Measurements from ENCODE around the gene TFIP11.

Gene TFIP11

GRCh38 chr22:26508148-26508547 lies 4.1 kb downstream of the TFIP11 start:
- DNase-seq (ENCODE audit: low read depth in 4 of 4, low spot score in 1 of 4): no peak

GRCh38 chr22:26503758-26504157 lies 8.5 kb downstream of the TFIP11 start:
- DNase-seq (ENCODE audit: low read depth in 4 of 4, low spot score in 1 of 4): no peak

- DNase-seq (ENCODE audit: low read depth in 4 of 4, low spot score in 1 of 4): peak in 1 of 4 experiments; percentile 38
Measured at GRCh38 chr22:26502688-26503561, 9.3 kb downstream of the TFIP11 start.

- no peak for DNase-seq (ENCODE audit: low read depth in 4 of 4, low spot score in 1 of 4)
Measured at GRCh38 chr22:26501996-26502395, 10.3 kb downstream of the TFIP11 start.

- DNase-seq (ENCODE audit: low read depth in 4 of 4, low spot score in 1 of 4): no peak
Measured at GRCh38 chr22:26499188-26499703, 13.0 kb downstream of the TFIP11 start.

GRCh38 chr22:26496456-26496855 lies 15.8 kb downstream of the TFIP11 start:
- DNase-seq (ENCODE audit: low read depth in 4 of 4, low spot score in 1 of 4): no peak

- DNase-seq (ENCODE audit: low read depth in 4 of 4, low spot score in 1 of 4): no peak
Measured at GRCh38 chr22:26494506-26494905, 17.8 kb downstream of the TFIP11 start.

- DNase-seq (ENCODE audit: low read depth in 4 of 4, low spot score in 1 of 4): no peak
Measured at GRCh38 chr22:26492220-26492619, 20.1 kb downstream of the TFIP11 start.

GRCh38 chr22:26489447-26490036 lies 22.7 kb downstream of the TFIP11 start:
- no peak for DNase-seq (ENCODE audit: low read depth in 4 of 4, low spot score in 1 of 4)

GRCh38 chr22:26487996-26488395 lies 24.3 kb downstream of the TFIP11 start:
- DNase-seq (ENCODE audit: low read depth in 4 of 4, low spot score in 1 of 4): no peak

- DNase-seq (ENCODE audit: low read depth in 4 of 4, low spot score in 1 of 4): no peak
Measured at GRCh38 chr22:26486394-26486793, 25.9 kb downstream of the TFIP11 start.

- DNase-seq (ENCODE audit: low read depth in 4 of 4, low spot score in 1 of 4): no peak
Measured at GRCh38 chr22:26485806-26486390, 26.4 kb downstream of the TFIP11 start.

GRCh38 chr22:26485013-26485412 lies 27.3 kb downstream of the TFIP11 start:
- DNase-seq (ENCODE audit: low read depth in 4 of 4, low spot score in 1 of 4): no peak

- DNase-seq (ENCODE audit: low read depth in 4 of 4, low spot score in 1 of 4): no peak
Measured at GRCh38 chr22:26484360-26484706, 27.9 kb downstream of the TFIP11 start.

GRCh38 chr22:26483439-26484359 lies 28.6 kb downstream of the TFIP11 start, which contains the start of the genes HPS4 and SRRD:
HPS4 (minus strand) TSS chr22:26483783; CDS start chr22:26481762, 2,021 bp downstream.
SRRD (plus strand) TSS chr22:26483877; CDS start chr22:26483891, 14 bp downstream.
- peak; percentile 74 to 87 (median 84) for DNase-seq (ENCODE audit: low read depth in 4 of 4, low spot score in 1 of 4)

- DNase-seq (ENCODE audit: low read depth in 4 of 4, low spot score in 1 of 4): no peak
Measured at GRCh38 chr22:26483043-26483438, 29.2 kb downstream of the TFIP11 start.

- no peak for DNase-seq (ENCODE audit: low read depth in 4 of 4, low spot score in 1 of 4)
Measured at GRCh38 chr22:26482161-26482560, 30.1 kb downstream of the TFIP11 start.

GRCh38 chr22:26481694-26482093 lies 30.6 kb downstream of the TFIP11 start:
- DNase-seq (ENCODE audit: low read depth in 4 of 4, low spot score in 1 of 4): no peak

- DNase-seq (ENCODE audit: low read depth in 4 of 4, low spot score in 1 of 4): no peak
Measured at GRCh38 chr22:26481112-26481693, 31.1 kb downstream of the TFIP11 start.

- DNase-seq (ENCODE audit: low read depth in 4 of 4, low spot score in 1 of 4): no peak
Measured at GRCh38 chr22:26480611-26480932, 31.7 kb downstream of the TFIP11 start.

Data from stimulated activated CD4-positive, alpha-beta T cell treated with anti-CD3 and anti-CD28 coated beads, Interleukin-1b, Interleukin-23, amount 100 ng/mL, for 24 hours (primary cell).